Activated naive CD8-positive, alpha-beta T cell treated with anti-CD3 and anti-CD28 coated beads, Interleukin-2, amount 10 ng/mL, durations not matched to agents 7 days and 5 days (primary cell): Measurements from ENCODE around the gene TESK2. TPM values are rescaled to one million over a fixed set of nuclear protein-coding genes. Genes with fewer than 3 reads are reported as not detected.
"Not testable (repeated sequence)": the region's sequence is repeated elsewhere in the genome, so short reads cannot be mapped to it uniquely, and the experiment has no call there.

Experiments used
- ATAC-seq: fragments of 150-1000 bp; cut with Tn5 transposase; one replicate; pipeline ENCODE4 v1.10.0; 2021; ENCODE audit warnings: low read depth, moderate library complexity
- POLR2A ChIA-PET: fragments of 350-600 bp; sonication (Branson Sonifier 250); formaldehyde crosslinking; loops from one replicate; lab custom pipeline; 2021; ENCODE audit warnings: antibody characterized with exemption; lab: Charles Lee
- DNase-seq: peaks from one replicate; pipeline ENCODE4 v3.0.0; 2021
- H3K27ac Mint-ChIP-seq: one replicate; pipeline ENCODE4 v1.8.0; 2022; ENCODE audit warnings: mild to moderate bottlenecking, mixed read lengths
- H3K27me3 Mint-ChIP-seq: one replicate; pipeline ENCODE4 v1.8.0; 2022; ENCODE audit warnings: mild to moderate bottlenecking, moderate library complexity, mixed read lengths
- H3K36me3 Mint-ChIP-seq: one replicate; pipeline ENCODE4 v1.8.0; 2021; ENCODE audit warnings: mild to moderate bottlenecking, mixed read lengths
- H3K4me1 Mint-ChIP-seq: one replicate; pipeline ENCODE4 v1.8.0; 2021; ENCODE audit warnings: mixed read lengths
- H3K4me3 Mint-ChIP-seq: one replicate; pipeline ENCODE4 v1.8.0; 2022; ENCODE audit warnings: mild to moderate bottlenecking, moderate library complexity, mixed read lengths
- H3K9me3 Mint-ChIP-seq: one replicate; pipeline ENCODE4 v1.8.0; 2021; ENCODE audit warnings: mixed read lengths
- total RNA-seq, 2 experiments: library from RNA; stranded (reverse); gene quantifications; one replicate each; pipeline ENCODE4 v1.2.3, GENCODE V29; 2021

TESK2 gene
- total RNA-seq, 2 experiments from 2014 or later, result 5.8 to 6.5 TPM

GRCh38 chr1:45384213-45384612 lies 106.8 kb downstream of the TESK2 start:
- H3K27me3 Mint-ChIP-seq, H3K27ac Mint-ChIP-seq, POLR2A ChIA-PET, H3K4me3 Mint-ChIP-seq, H3K36me3 Mint-ChIP-seq, ATAC-seq, H3K9me3 Mint-ChIP-seq, DNase-seq, H3K4me1 Mint-ChIP-seq: not testable (repeated sequence)

- H3K4me1 Mint-ChIP-seq, result no peaks in the 10 kb centered on the region
- H3K36me3 Mint-ChIP-seq, result no peaks in the 10 kb centered on the region
- H3K27ac Mint-ChIP-seq, result no peak overlapping the region
- no peak overlapping the region for H3K4me3 Mint-ChIP-seq
- H3K9me3 Mint-ChIP-seq, result no peaks in the 10 kb centered on the region
- no peak for DNase-seq
- ATAC-seq, result no peak
- H3K27me3 Mint-ChIP-seq, result no peaks in the 10 kb centered on the region
- POLR2A ChIA-PET, result no interaction called here
Observed at GRCh38 chr1:45383191-45383590, 107.8 kb downstream of the TESK2 start.

- no peak for DNase-seq
- Mint-ChIP-seq H3K27ac (no peak overlapping the region), H3K36me3 (peaks cover 2% of the 10 kb centered on the region), H3K9me3 (no peaks in the 10 kb centered on the region), H3K4me1 (no peaks in the 10 kb centered on the region), H3K27me3 (no peaks in the 10 kb centered on the region), H3K4me3 (no peak overlapping the region)
- ATAC-seq, result no peak
- POLR2A ChIA-PET, result no interaction called here
Observed at GRCh38 chr1:45381243-45381642, 109.7 kb downstream of the TESK2 start.

- H3K4me1 Mint-ChIP-seq, result no peaks in the 10 kb centered on the region
- no peak overlapping the region for H3K4me3 Mint-ChIP-seq
- DNase-seq (no peak), ATAC-seq (no peak)
- H3K27ac Mint-ChIP-seq, result no peak overlapping the region
- H3K36me3 Mint-ChIP-seq, result peaks cover 2% of the 10 kb centered on the region
- H3K27me3 Mint-ChIP-seq, result no peaks in the 10 kb centered on the region
- H3K9me3 Mint-ChIP-seq, result no peaks in the 10 kb centered on the region
- POLR2A ChIA-PET, result no interaction called here
Observed at GRCh38 chr1:45380730-45381129, 110.2 kb downstream of the TESK2 start.

GRCh38 chr1:45380125-45380524 lies 110.8 kb downstream of the TESK2 start:
- DNase-seq (no peak), ATAC-seq (no peak)
- peaks cover 2% of the 10 kb centered on the region for H3K36me3 Mint-ChIP-seq
- no peak overlapping the region for H3K27ac Mint-ChIP-seq
- no peak overlapping the region for H3K4me3 Mint-ChIP-seq
- no peaks in the 10 kb centered on the region for H3K9me3 Mint-ChIP-seq
- no peaks in the 10 kb centered on the region for H3K4me1 Mint-ChIP-seq
- POLR2A ChIA-PET, result no interaction called here
- H3K27me3 Mint-ChIP-seq, result no peaks in the 10 kb centered on the region

- DNase-seq, result no peak
- ATAC-seq, result no peak
- H3K4me1 Mint-ChIP-seq, result peaks cover 3% of the 10 kb centered on the region
- H3K27me3 Mint-ChIP-seq, result no peaks in the 10 kb centered on the region
- no peaks in the 10 kb centered on the region for H3K9me3 Mint-ChIP-seq
- peaks cover 2% of the 10 kb centered on the region for H3K36me3 Mint-ChIP-seq
- POLR2A ChIA-PET, result no interaction called here
- H3K27ac Mint-ChIP-seq, result no peak overlapping the region
- no peak overlapping the region for H3K4me3 Mint-ChIP-seq
Observed at GRCh38 chr1:45379524-45379923, 111.4 kb downstream of the TESK2 start.

GRCh38 chr1:45378184-45378583 lies 112.8 kb downstream of the TESK2 start:
- Mint-ChIP-seq H3K4me1 (peaks cover 8% of the 10 kb centered on the region), H3K9me3 (no peaks in the 10 kb centered on the region), H3K27ac (no peak overlapping the region), H3K4me3 (no peak overlapping the region), H3K36me3 (peaks cover 2% of the 10 kb centered on the region), H3K27me3 (no peaks in the 10 kb centered on the region)
- no peak for ATAC-seq
- no peak for DNase-seq
- POLR2A ChIA-PET, result no interaction called here

GRCh38 chr1:45375104-45376090 lies 115.6 kb downstream of the TESK2 start:
- DNase-seq (no peak), ATAC-seq (no peak)
- Mint-ChIP-seq H3K4me3 (no peak overlapping the region), H3K27me3 (no peaks in the 10 kb centered on the region), H3K27ac (no peak overlapping the region), H3K36me3 (peaks cover 2% of the 10 kb centered on the region), H3K4me1 (peaks cover 10% of the 10 kb centered on the region), H3K9me3 (no peaks in the 10 kb centered on the region)
- POLR2A ChIA-PET, result no interaction called here

- DNase-seq (no peak), ATAC-seq (no peak)
- POLR2A ChIA-PET, result no interaction called here
- H3K9me3 Mint-ChIP-seq, result no peaks in the 10 kb centered on the region
- H3K27me3 Mint-ChIP-seq, result no peaks in the 10 kb centered on the region
- no peak overlapping the region for H3K27ac Mint-ChIP-seq
- peaks cover 3% of the 10 kb centered on the region for H3K36me3 Mint-ChIP-seq
- peaks cover 10% of the 10 kb centered on the region for H3K4me1 Mint-ChIP-seq
- no peak overlapping the region for H3K4me3 Mint-ChIP-seq
Observed at GRCh38 chr1:45373573-45373972, 117.4 kb downstream of the TESK2 start.

- H3K36me3 Mint-ChIP-seq, result peaks cover 1% of the 10 kb centered on the region
- H3K27ac Mint-ChIP-seq, result peak overlapping the region; percentile 37
- no peak for ATAC-seq
- POLR2A ChIA-PET, result no interaction called here
- H3K4me1 Mint-ChIP-seq, result peaks cover 10% of the 10 kb centered on the region
- no peaks in the 10 kb centered on the region for H3K9me3 Mint-ChIP-seq
- DNase-seq, result no peak
- no peaks in the 10 kb centered on the region for H3K27me3 Mint-ChIP-seq
- H3K4me3 Mint-ChIP-seq, result no peak overlapping the region
Observed at GRCh38 chr1:45370575-45370974, 120.4 kb downstream of the TESK2 start.

GRCh38 chr1:45365051-45365450 lies 125.9 kb downstream of the TESK2 start:
- no peaks in the 10 kb centered on the region for H3K9me3 Mint-ChIP-seq
- DNase-seq (no peak), ATAC-seq (no peak)
- POLR2A ChIA-PET, result no interaction called here
- H3K27ac Mint-ChIP-seq, result no peak overlapping the region
- no peaks in the 10 kb centered on the region for H3K27me3 Mint-ChIP-seq
- peaks cover 5% of the 10 kb centered on the region for H3K4me1 Mint-ChIP-seq
- H3K36me3 Mint-ChIP-seq, result peaks cover 1% of the 10 kb centered on the region
- no peak overlapping the region for H3K4me3 Mint-ChIP-seq

- POLR2A ChIA-PET, result no interaction called here
- H3K4me3 Mint-ChIP-seq, result no peak overlapping the region
- peaks cover 8% of the 10 kb centered on the region for H3K4me1 Mint-ChIP-seq
- H3K36me3 Mint-ChIP-seq, result no peaks in the 10 kb centered on the region
- no peak for ATAC-seq
- no peak overlapping the region for H3K27ac Mint-ChIP-seq
- no peak for DNase-seq
- no peaks in the 10 kb centered on the region for H3K9me3 Mint-ChIP-seq
- H3K27me3 Mint-ChIP-seq, result no peaks in the 10 kb centered on the region
Observed at GRCh38 chr1:45364294-45364693, 126.7 kb downstream of the TESK2 start.

GRCh38 chr1:45360981-45361380 lies 130.0 kb downstream of the TESK2 start:
- DNase-seq, H3K27me3 Mint-ChIP-seq, H3K36me3 Mint-ChIP-seq, ATAC-seq, H3K4me1 Mint-ChIP-seq, H3K27ac Mint-ChIP-seq, H3K4me3 Mint-ChIP-seq, H3K9me3 Mint-ChIP-seq: not testable (repeated sequence)
- POLR2A ChIA-PET, result interaction anchor here (0.6 to 1.3 kb wide), 3 partner anchors 12 to 139 kb away, joined by 3 to 5 read pairs (median 3); partner anchors contain the start of genes CCDC163 and MMACHC
